HG02588 (cell line): ENCODE data around the gene HDAC9.
"Not testable (repeated sequence)": the region's sequence is repeated elsewhere in the genome, so short reads cannot be mapped to it uniquely, and the experiment has no call there.

Experiments used
- ATAC-seq: cut with Tn5 transposase; IDR thresholded peaks from one replicate; pipeline ENCODE4 v1.9.1; 2021; ENCODE audit warnings: mild to moderate bottlenecking, moderate library complexity; ENCODE audit not compliant: unreplicated experiment

Gene HDAC9

DNA sequence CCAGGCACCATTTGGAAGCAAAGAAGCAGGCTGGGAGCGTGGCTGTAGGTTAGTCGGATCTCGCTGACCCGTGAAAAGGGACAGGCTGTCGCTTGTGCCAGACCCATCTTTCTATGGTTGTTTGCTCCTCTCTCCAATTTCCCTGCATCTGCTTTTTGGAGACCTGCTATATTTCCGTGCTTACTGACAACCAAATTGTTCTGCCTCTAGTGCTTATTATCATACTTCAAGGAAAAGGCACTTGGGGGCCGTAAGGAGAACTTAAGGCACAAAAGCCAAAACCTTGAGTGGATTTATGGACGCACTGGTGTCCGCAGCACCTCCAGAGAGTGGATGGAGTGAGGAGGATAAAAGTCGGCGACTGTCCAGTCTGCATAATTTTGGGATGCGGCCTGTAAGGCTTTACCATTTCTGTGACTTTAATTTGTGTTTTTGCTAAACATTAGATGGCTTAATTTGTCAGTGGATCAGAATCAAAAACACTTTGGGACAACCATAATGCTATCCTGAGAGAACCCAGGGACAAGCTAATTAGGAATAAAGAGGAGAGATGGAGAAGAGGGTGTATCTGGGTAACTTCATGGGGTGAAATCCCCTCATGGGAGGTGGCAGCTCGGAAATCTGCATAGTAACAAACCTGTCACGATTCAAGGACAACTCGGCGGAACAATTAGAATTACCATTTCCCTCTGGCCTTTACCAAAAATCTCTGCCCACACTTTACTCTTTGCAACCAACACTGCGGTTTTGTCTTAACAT lies 206.7 kb downstream of the HDAC9 start:
- ATAC-seq, result no peak

DNA sequence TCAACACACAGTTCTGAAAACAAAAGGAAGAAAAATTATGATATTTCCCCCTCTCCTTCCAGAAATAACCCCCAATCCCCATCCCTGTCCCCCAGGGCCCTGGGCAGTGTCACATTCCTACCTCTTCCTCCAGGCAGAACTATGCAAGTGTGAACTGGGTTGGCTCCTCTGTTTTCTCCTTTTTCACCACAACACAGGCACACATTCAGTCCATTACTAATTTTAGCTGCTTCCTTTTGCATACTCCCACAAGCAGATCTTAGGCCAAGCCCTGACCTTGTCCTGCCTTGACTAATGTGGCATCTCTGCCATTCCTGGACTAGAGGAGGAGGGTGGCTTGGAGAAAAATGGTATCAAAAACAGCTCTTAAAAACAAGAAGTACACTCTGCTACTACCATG lies 208.1 kb downstream of the HDAC9 start:
- ATAC-seq, result no peak

DNA sequence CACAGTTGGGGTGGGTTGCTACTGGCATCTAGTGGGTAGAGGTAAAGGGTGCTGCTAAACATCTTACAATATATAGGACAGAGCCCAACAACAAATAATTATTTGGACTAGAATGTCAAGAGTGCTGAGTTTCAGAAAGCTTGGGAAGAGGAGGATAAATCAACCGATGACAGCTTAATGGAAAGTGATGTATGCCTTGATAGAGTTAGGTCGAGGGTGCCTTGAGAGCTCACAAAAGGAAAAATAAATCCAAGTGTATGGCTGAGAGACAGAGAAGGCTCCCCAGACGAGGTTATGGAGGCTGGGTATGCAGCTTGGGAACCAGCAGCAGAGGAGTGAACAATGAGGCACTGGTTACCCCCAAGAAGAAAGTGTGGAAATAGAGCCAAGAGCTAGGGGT lies 211.1 kb downstream of the HDAC9 start:
- no peak for ATAC-seq

GRCh38 chr7:18708204-18708603 lies 212.7 kb downstream of the HDAC9 start:
- no peak for ATAC-seq

DNA sequence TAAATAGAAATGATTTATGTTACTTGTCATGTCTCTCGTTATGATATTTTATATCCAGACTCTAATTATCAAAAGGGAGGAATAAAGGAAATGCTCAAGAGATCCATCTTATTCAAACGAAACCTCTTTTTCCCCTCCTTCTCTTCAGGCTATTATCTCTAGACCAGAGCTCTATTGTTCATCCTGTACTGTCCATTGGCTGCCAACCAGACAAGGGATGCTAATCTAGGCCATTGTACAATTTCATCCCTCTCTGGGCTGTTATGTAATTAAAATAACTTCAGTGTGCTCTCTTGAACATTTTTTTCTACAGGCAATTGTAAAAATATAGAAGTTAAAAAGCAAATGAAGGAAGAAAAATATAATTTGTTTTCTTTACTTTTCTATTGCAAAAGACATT lies 220.4 kb downstream of the HDAC9 start:
- ATAC-seq, result no peak

DNA sequence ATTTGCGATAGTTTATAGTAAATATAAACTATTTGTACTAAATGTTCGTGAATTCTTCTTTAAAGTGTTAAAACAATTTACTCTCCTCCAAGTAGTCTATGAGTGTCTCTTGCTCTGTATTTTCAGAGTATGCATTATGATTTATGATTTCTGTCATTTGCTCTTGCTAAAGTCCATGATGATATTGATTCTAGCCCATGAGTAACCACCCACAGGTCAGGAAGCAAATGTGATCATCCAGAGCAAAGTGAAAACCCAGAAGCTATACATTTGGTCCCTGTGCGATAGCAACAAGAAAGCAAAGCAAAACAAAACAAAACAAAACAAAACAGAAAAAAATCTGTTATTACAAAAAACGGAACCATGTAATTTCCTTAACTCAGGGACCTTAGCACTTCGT lies 225.9 kb downstream of the HDAC9 start:
- ATAC-seq, result no peak

DNA sequence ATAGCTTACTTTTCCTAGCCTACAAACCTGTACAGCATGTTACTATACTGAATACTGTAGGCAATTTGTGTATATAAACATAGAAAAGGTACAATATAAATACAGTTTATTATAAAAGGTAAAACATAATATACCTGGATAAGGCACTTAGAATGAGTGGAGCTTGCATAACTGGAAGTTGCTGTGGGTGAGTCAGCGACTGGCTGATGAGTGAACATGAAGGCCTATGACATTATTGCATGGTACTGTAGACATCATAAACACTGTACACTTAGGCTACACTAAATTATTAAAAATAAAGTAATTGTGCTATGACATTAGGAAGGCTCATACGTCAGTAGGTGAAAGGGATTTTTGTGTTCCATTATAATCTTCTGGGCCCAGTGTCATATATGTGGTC lies 228.8 kb downstream of the HDAC9 start:
- no peak for ATAC-seq

DNA sequence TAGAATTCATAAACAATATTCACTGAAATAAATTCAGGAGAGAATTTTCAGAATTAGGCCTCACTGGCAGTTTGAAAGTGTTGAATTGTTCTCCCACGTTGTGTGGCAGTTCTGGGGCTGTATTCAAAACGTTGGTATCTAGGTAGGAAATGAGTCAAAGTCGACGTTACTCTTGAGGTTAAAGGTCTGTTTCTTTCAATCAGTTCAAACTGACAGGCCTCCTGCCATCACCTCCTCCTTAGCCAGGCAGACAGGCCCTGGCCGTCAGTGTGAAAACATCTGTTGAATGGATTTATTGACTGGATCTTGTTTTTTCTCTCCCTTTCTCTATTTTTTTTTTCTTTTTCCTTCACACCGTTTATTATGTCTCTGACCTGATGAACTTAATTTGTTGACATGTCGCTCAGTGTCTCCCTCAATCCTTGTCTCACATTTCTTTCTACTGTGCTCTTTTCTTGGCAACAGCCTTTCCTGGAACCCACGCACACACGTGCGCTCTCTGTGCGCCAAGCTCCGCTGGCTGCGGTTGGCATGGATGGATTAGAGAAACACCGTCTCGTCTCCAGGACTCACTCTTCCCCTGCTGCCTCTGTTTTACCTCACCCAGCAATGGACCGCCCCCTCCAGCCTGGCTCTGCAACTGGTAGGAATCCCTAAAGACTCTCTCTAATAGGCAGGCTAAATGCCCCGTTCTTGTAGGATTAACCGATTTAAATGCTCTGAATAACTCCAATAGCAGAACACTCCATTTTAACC lies 231.7 kb downstream of the HDAC9 start:
- ATAC-seq, result no peak

DNA sequence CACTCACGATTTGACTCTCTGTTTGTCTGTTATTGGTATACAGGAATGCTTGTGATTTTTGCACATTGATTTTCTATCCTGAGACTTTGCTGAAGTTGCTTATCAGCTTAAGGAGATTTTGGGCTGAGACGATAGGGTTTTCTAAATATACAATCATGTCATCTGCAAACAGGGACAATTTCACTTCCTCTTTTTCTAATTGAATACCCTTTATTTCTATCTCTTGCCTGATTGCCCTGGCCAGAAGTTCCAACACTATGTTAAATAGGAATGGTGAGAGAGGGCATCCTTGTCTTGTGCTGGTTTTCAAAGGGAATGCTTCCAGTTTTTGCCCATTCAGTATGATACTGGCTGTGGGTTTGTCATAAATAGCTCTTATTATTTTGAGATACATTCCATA lies 240.5 kb downstream of the HDAC9 start:
- not testable (repeated sequence) for ATAC-seq

- no peak for ATAC-seq
Observed at GRCh38 chr7:18740579-18740988, 245.0 kb downstream of the HDAC9 start.

DNA sequence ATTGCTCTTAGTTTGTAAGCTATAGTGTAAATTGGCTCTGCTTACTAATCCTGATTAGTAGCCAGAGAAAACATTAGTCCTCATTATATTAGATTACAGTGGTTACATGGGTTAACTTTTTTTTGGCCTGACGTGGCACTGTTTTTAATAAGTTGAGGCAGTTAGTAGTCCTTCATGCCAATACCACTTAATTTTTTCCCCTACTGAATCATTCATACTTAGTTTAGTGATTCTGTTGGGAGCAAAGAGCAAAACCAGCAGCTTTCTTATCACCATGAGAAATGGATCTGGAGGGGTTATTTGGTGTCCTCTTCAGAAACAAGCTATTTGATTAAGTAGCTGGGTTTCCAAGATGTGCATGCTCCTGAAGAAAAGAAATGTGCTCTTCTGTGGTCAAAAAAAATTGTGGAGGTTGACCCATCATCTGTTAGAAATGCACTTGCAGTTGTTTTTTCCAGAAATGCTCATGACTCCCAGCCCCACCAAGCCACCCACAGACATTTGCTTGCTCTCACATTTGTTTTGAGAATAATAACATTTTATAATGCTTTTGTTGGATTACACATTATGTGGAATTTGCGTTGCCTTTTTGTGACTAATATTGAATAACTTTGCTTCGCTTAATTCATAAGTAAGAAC lies 258.5 kb downstream of the HDAC9 start:
- ATAC-seq, result no peak

- ATAC-seq, result no peak
Observed at GRCh38 chr7:18754766-18755165, 259.2 kb downstream of the HDAC9 start.

GRCh38 chr7:18755793-18756192 lies 260.2 kb downstream of the HDAC9 start:
- no peak for ATAC-seq

DNA sequence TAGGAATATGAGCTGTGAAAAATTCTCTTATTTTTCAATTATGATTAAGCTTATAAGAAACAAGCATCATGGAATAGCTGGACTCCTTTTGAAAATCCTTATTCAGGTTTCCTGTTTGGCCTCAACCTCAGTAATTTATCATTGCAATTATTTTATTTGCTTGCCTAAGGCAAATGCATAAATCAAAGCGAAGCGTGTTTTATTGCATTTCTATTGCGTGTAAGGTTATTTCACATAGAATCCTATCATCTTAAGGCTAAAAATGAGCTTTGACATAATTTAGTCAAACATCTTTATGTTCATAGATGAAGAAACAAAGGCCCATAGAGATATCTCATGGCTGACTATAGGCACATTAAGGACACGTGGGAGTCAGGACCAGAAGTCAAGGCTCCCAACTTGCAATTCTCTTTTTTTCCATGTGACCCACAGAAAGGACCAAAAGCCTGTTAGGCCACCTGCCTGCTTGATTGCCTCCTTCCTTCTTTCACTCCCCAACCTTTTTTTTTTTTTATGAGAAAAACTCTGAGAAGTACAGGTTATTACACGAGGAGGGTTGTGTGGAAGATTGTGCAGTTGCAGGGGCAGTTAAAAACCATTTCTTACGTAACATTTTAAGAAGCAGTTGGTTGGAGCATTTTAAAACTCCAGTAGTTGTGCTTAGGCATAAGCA lies 261.0 kb downstream of the HDAC9 start:
- ATAC-seq, result no peak

- ATAC-seq, result no peak
Observed at GRCh38 chr7:18760046-18760445, 264.5 kb downstream of the HDAC9 start.

GRCh38 chr7:18760631-18761445 lies 265.3 kb downstream of the HDAC9 start:
- ATAC-seq, result no peak

- ATAC-seq, result no peak
Observed at GRCh38 chr7:18762189-18762588, 266.6 kb downstream of the HDAC9 start.

- ATAC-seq, result no peak
Observed at GRCh38 chr7:18768256-18768655, 272.7 kb downstream of the HDAC9 start.

DNA sequence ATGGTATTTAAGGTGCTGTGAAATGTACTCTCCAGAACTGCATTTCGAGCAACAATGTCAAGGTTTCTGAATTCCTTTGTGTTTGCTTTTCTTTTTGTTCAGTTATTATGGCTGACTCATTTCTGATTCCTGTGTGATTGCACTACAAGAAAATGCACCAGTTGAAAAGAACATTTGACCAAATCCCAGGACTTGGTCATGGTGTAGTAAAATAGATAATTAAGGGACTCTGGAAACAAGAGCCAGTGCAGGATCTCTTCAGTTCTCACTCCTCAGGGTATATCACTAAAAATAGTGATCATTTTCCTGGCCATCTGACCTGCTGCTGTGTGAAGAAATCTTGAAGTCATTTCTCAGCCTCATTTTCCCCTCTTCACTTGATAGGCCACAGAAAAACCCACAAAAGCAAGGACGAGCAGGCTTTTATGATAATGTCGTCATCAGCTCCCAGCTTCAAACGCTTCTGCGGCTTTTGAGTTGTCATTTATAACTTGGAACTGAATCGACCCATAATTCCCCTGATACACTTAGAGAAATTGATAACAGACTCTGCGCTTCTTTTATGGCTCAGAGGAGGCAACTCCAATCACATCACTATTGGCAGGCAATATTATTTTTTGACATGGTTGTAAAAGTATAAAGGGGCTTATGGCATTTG lies 274.7 kb downstream of the HDAC9 start:
- ATAC-seq, result no peak

DNA sequence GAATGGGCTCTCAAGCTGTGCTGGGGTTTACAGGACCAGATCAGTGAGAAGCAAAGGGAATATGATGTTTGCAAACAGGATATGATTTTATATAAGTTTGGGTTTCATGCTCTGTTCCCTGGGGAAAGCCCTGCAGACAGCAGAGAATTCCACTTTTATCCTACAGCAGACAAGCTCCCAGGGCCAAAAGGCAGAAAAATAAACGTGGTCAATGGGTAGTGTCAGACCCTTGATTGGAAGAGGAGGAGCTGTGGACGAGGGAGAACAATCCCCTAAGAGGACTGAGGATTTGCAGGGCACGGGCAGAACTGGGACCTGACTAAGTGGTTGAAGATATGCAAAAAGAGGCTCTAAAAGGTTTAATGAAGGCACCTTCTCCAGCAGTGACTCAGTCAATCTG lies 275.3 kb downstream of the HDAC9 start:
- ATAC-seq, result no peak
